ENCODE results near the gene KRT17.
A peak's percentile ranks its signal among the peaks of the same experiment; 100 is the strongest.
"Not testable (repeated sequence)": the region's sequence is repeated elsewhere in the genome, so short reads cannot be mapped to it uniquely, and the experiment has no call there.

KRT17 gene

DNA sequence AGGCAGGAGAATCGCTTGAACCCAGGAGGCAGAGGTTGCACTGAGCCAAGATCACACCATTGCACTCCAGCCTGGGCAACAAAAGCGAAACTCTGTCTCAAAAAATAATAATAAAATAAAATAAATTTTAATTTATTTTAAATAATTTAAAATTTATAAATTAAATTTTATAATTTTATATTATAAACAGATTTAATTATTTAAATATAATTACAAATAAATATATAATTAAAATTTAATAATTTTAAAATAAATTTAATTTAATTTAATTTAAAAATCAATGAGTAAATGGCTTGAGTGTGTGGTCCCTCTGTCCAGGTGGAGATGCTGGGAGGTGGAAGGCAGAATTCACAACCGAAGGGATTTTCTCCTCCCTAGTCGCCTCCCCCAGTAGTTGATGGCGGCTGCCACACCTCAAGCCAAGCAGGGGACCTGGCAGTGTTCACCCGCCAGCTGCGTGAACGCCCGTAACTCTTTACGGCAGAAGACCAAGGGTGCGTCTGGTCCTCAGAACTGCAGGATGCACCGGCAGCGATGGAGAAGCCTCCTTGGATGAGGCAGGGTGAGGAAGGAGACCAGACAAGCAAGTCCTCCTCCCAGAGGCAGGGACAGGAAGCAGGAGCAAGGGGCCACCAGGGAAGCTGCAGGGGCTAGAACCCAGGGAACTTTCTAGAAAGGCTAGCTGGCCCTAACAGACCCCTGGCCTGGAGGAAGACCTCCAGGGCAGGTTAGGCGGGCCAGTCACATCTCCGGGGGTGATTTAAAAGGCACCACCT, 22.9 kb upstream of the KRT17 start:
- Histone ChIP-seq H4K20me1 (ENCODE audit: insufficient read depth, low read length) (no peaks in the 10 kb centered on the region; the same call in 1 of the 2 replicates), H3K4me2 (ENCODE audit: insufficient read depth, low read length) (no peak overlapping the region), H3K9ac (ENCODE audit: low read depth, low read length) (no peak overlapping the region), H3K27me3 (ENCODE audit: insufficient read depth, low read length, poor library complexity) (peaks cover 4% of the 10 kb centered on the region), H3K4me3 (ENCODE audit: low read depth in 1 of 2, low read length in 2 of 2) (no peak overlapping the region), H2AFZ (ENCODE audit: low read depth, low read length) (peak overlapping the region; percentile 33; the same call in 1 of the 2 replicates), H3K4me1 (ENCODE audit: insufficient read depth, low read length) (peaks cover 15% of the 10 kb centered on the region), H3K79me2 (ENCODE audit: insufficient read depth, low read length) (no peaks in the 10 kb centered on the region), H3K36me3 (ENCODE audit: insufficient read depth, low read length) (no peaks in the 10 kb centered on the region), H3K27ac (ENCODE audit: low read length) (no peak overlapping the region), H3K9me3 (ENCODE audit: insufficient read depth, low read length, severe bottlenecking) (no peaks in the 10 kb centered on the region)
- TF ChIP-seq EZH2 (IDR thresholded peaks at IDR 0.05; ENCODE audit: borderline replicate concordance, low read depth, low read length, severe bottlenecking) = no peak
- TF ChIP-seq, protein P1, sequence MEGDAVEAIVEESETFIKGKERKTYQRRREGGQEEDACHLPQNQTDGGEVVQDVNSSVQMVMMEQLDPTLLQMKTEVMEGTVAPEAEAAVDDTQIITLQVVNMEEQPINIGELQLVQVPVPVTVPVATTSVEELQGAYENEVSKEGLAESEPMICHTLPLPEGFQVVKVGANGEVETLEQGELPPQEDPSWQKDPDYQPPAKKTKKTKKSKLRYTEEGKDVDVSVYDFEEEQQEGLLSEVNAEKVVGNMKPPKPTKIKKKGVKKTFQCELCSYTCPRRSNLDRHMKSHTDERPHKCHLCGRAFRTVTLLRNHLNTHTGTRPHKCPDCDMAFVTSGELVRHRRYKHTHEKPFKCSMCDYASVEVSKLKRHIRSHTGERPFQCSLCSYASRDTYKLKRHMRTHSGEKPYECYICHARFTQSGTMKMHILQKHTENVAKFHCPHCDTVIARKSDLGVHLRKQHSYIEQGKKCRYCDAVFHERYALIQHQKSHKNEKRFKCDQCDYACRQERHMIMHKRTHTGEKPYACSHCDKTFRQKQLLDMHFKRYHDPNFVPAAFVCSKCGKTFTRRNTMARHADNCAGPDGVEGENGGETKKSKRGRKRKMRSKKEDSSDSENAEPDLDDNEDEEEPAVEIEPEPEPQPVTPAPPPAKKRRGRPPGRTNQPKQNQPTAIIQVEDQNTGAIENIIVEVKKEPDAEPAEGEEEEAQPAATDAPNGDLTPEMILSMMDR (IDR thresholded peaks at IDR 0.05; ENCODE audit: borderline replicate concordance, extremely low read depth, low read length, poor library complexity, severe bottlenecking) = no peak
- no peak for ATAC-seq (ENCODE audit: insufficient read depth, low read depth)
- no peak for DNase-seq

DNA sequence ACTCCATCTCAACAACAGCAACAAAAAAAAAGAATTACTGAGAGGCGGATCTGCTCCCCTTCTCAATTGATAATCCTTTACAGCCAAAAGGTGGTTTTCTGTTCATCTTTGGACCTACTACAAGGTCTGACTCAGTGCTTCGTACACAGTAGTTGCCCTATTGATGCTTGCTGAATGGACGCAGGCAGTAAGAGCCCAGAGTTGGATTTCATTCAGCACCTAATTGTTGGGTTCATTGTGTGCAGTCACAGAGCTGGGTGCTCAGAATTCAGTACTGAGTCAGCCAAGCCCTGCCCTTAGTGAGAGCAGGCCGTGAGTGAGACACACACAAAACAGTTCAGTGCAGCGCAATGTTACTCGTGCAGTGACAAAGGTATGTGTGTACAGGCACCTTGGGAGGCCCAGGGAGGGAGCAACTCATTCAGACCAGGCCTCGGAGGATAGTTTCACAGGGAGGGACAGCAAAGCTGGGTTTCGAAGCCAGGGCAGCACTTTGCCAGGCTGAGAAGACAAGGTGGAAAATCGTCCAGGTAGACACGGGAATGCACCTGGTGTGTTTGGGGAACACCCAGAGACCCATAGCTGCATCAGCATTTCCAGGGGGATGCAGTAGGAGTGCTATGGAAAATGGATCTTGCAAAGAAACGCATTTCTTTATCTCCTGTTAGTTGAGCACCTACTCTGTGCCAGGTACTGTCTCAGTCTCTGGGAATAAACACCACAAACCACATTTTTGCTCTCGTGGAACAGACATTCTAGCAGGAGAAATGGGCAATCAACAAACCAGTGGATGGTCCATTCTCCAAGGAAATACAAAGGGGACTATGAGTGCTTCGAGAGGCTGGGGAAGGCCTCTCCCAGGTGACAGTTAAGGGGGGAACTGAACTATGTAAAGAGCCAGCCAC, 18.1 kb upstream of the KRT17 start:
- Histone ChIP-seq H3K4me2 (ENCODE audit: insufficient read depth, low read length) (no peak overlapping the region), H3K4me1 (ENCODE audit: insufficient read depth, low read length) (0 out of 2 replicates have a peak, but pooled peaks cover under 1% of the 10 kb centered on the region), H3K9me3 (ENCODE audit: insufficient read depth, low read length, severe bottlenecking) (no peaks in the 10 kb centered on the region), H3K79me2 (ENCODE audit: insufficient read depth, low read length) (no peaks in the 10 kb centered on the region), H3K27me3 (ENCODE audit: insufficient read depth, low read length, poor library complexity) (peaks cover 4% of the 10 kb centered on the region), H3K27ac (ENCODE audit: low read length) (no peak overlapping the region), H4K20me1 (ENCODE audit: insufficient read depth, low read length) (no peaks in the 10 kb centered on the region), H3K9ac (ENCODE audit: low read depth, low read length) (no peak overlapping the region), H2AFZ (ENCODE audit: low read depth, low read length) (no peak overlapping the region), H3K4me3 (ENCODE audit: low read depth in 1 of 2, low read length in 2 of 2) (no peak overlapping the region), H3K36me3 (ENCODE audit: insufficient read depth, low read length) (no peaks in the 10 kb centered on the region)
- no peak for TF ChIP-seq EZH2 (IDR thresholded peaks at IDR 0.05; ENCODE audit: borderline replicate concordance, low read depth, low read length, severe bottlenecking)
- no peak for DNase-seq
- ATAC-seq (ENCODE audit: insufficient read depth, low read depth) = no peak

DNA sequence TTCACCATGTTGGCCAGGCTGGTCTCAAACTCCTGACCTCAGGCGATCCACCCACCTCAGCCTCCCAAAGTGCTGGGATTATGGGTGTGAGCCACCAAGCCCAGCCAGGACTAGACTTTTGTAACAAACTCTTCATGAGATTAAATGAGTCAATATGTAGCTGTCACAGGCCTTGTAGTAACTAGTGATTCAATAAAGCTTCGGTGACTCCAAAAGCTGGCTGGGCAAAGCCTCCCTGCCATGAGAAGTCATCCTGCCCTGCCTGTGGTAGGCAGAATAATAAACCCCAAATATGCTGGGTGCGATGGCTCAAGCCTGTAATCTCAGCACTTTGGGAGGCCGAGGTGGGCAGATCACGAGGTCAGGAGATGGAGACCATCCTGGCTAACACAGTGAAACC, 16.2 kb upstream of the KRT17 start:
- H3K9me3 ChIP-seq (ENCODE audit: insufficient read depth, low read length, severe bottlenecking); DNase-seq; H4K20me1 ChIP-seq (ENCODE audit: insufficient read depth, low read length); H2AFZ ChIP-seq (ENCODE audit: low read depth, low read length); H3K4me3 ChIP-seq (ENCODE audit: low read depth in 1 of 2, low read length in 2 of 2); H3K79me2 ChIP-seq (ENCODE audit: insufficient read depth, low read length); H3K36me3 ChIP-seq (ENCODE audit: insufficient read depth, low read length); H3K27me3 ChIP-seq (ENCODE audit: insufficient read depth, low read length, poor library complexity); H3K27ac ChIP-seq (ENCODE audit: low read length); ATAC-seq (ENCODE audit: insufficient read depth, low read depth); H3K9ac ChIP-seq (ENCODE audit: low read depth, low read length); H3K4me1 ChIP-seq (ENCODE audit: insufficient read depth, low read length); H3K4me2 ChIP-seq (ENCODE audit: insufficient read depth, low read length): not testable (repeated sequence)

DNA sequence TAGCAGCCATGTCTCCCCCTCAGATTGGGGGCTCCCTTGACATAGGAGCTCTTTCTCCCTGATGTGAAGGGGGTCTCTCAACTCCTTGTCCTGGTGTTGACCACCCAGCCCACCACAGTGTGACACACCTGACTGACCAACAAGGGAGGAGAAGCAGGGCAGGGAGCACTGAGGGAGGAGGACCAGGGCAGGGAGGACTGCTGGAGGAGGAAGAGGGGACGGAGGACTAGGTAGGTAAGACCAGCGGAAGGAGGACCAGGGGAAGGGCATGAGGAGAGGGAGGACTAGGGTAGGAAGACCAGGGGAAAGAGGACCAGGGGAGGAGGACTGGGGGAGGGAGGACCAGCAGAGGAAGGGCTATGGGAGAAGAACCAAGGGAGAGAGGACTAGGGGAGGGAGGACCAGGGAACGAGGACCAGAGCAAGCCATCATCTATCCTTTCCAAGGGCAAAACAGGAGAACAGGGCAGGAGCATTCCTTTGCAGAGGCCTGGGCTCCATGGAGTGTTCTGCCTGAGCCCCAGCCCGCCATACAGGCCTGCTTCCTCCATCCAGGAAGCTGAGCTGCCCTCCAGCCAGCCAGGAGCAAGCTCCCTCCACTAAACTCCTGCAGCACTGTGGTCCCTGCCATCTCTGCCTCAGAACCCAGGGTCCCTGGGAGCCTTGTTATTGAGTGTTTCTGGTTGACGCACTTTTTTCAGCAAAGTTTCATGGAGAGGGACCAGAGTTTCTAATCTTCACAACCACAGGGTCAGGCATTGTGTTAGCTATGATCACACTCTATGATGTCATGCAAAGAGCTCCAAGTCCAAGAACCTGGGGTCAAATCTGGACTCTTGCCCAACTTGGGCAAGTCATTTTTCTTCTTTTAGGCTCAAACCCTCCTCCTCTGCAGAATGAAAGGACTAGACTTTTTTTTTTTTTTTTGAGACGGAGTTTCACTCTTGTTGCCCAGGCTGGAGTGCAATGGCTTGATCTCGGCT, 15.4 kb upstream of the KRT17 start:
- Histone ChIP-seq H3K36me3 (ENCODE audit: insufficient read depth, low read length) (no peaks in the 10 kb centered on the region), H3K4me1 (ENCODE audit: insufficient read depth, low read length) (no peaks in the 10 kb centered on the region), H3K4me2 (ENCODE audit: insufficient read depth, low read length) (no peak overlapping the region), H3K79me2 (ENCODE audit: insufficient read depth, low read length) (no peaks in the 10 kb centered on the region), H3K4me3 (ENCODE audit: low read depth in 1 of 2, low read length in 2 of 2) (no peak overlapping the region), H4K20me1 (ENCODE audit: insufficient read depth, low read length) (no peaks in the 10 kb centered on the region), H3K27ac (ENCODE audit: low read length) (no peak overlapping the region), H2AFZ (ENCODE audit: low read depth, low read length) (no peak overlapping the region), H3K27me3 (ENCODE audit: insufficient read depth, low read length, poor library complexity) (peaks cover 4% of the 10 kb centered on the region), H3K9ac (ENCODE audit: low read depth, low read length) (no peak overlapping the region), H3K9me3 (ENCODE audit: insufficient read depth, low read length, severe bottlenecking) (no peaks in the 10 kb centered on the region)
- no peak for DNase-seq
- TF ChIP-seq, protein P1 (IDR thresholded peaks at IDR 0.05; ENCODE audit: borderline replicate concordance, extremely low read depth, low read length, poor library complexity, severe bottlenecking) = no peak
- no peak for TF ChIP-seq EZH2 (IDR thresholded peaks at IDR 0.05; ENCODE audit: borderline replicate concordance, low read depth, low read length, severe bottlenecking)
- no peak for ATAC-seq (ENCODE audit: insufficient read depth, low read depth)
